SK-N-SH treated with all-trans-retinoic acid at 6 μM for 48 hours (cell line): Measurements from ENCODE around the gene GNGT2.

ENCODE experiments used
- ARNTL ChIP-seq: fragments of 450-650 bp; formaldehyde crosslinking; IDR thresholded peaks from 2 replicates; pipeline ENCODE4 v1.5.0; 2020; ENCODE audit warnings: low read depth, mild to moderate bottlenecking, moderate library complexity, borderline replicate concordance
- OSR1 ChIP-seq: fragments of 250-450 bp; sonication (Bioruptor Pico); IDR thresholded peaks from 2 replicates; pipeline ENCODE4 v1.8.0; 2022; ENCODE audit warnings: moderate library complexity, mild to moderate bottlenecking, inconsistent platforms
- PATZ1 ChIP-seq: fragments of 250-450 bp; sonication (Bioruptor Pico); IDR thresholded peaks from 2 replicates; pipeline ENCODE4 v1.8.0; 2020; ENCODE audit warnings: mild to moderate bottlenecking, moderate library complexity, borderline replicate concordance
- ZFP3 ChIP-seq: fragments of 250-450 bp; sonication (Bioruptor Pico); IDR thresholded peaks from 2 replicates; pipeline ENCODE4 v1.5.0; 2020; ENCODE audit warnings: mild to moderate bottlenecking, moderate library complexity
- ZNF8 ChIP-seq: fragments of 450-650 bp; formaldehyde crosslinking; IDR thresholded peaks from 2 replicates; pipeline ENCODE4 v1.5.0; 2020; ENCODE audit warnings: mild to moderate bottlenecking, moderate library complexity
- TF ChIP-seq, protein P1 (sequence below): fragments of 250-450 bp; sonication (Bioruptor Pico); IDR thresholded peaks from 2 replicates; pipeline ENCODE4 v1.5.1; 2020; ENCODE audit warnings: low read depth, mild to moderate bottlenecking, moderate library complexity

DNA sequence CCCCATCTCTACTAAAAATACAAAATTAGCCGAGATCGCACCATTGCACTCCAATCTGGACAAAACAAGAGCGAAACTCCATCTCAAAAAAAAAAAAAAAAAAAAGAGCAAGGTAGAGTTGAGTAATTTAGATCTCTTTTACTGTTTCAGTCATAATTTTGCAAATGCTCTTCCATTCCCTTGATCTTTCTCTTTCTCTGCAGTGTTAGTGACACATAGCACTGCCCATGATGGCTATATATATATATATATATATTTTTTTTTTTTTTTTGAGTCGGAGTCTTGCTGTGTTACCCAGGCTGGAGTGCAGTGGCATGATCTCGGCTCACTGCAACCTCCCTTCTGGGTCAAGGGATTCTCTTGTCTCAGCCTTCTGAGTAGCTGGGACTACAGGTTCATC lies 32.4 kb upstream of the GNGT2 start:
- no peak for TF ChIP-seq ARNTL
- TF ChIP-seq OSR1 (CRISPR knock-in tag): no peak
- TF ChIP-seq, protein P1, sequence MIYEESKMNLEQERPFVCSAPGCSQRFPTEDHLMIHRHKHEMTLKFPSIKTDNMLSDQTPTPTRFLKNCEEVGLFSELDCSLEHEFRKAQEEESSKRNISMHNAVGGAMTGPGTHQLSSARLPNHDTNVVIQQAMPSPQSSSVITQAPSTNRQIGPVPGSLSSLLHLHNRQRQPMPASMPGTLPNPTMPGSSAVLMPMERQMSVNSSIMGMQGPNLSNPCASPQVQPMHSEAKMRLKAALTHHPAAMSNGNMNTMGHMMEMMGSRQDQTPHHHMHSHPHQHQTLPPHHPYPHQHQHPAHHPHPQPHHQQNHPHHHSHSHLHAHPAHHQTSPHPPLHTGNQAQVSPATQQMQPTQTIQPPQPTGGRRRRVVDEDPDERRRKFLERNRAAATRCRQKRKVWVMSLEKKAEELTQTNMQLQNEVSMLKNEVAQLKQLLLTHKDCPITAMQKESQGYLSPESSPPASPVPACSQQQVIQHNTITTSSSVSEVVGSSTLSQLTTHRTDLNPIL (CRISPR knock-in tag): no peak
- TF ChIP-seq ZNF8 (CRISPR knock-in tag): no peak
- TF ChIP-seq PATZ1: no peak
- no peak for TF ChIP-seq ZFP3 (CRISPR knock-in tag)
